Activated CD8-positive, alpha-beta memory T cell treated with anti-CD3 and anti-CD28 coated beads, Interleukin-2, amount 50 U/mL, for 24 hours (primary cell): ENCODE results near the gene CLEC12A.

Experiments used
- DNase-seq: peaks from one replicate; pipeline ENCODE4 v3.0.0-alpha.2; 2020; ENCODE audit errors: extremely low read depth

The CLEC12A gene

GRCh38 chr12:10033783-10034545, 62.8 kb downstream of the CLEC12A start:
- DNase-seq = no peak
